ENCODE results near the gene KRT13. TPM values are rescaled to one million over a fixed set of nuclear protein-coding genes. Genes with fewer than 3 reads are reported as not detected.

KRT13 gene
- total RNA-seq, 1 donor from 2014 or later: 1,847 TPM

- DNase-seq: no peak
Observed at GRCh38 chr17:41494524-41494923, 10.9 kb downstream of the KRT13 start.

GRCh38 chr17:41492771-41493170 lies 12.6 kb downstream of the KRT13 start:
- peak; percentile 55 for DNase-seq

GRCh38 chr17:41492351-41492750 lies 13.1 kb downstream of the KRT13 start:
- DNase-seq: no peak

GRCh38 chr17:41491476-41491875 lies 13.9 kb downstream of the KRT13 start:
- DNase-seq: no peak

GRCh38 chr17:41490000-41490990 lies 15.1 kb downstream of the KRT13 start:
- no peak for DNase-seq

- DNase-seq: no peak
Observed at GRCh38 chr17:41489531-41489930, 15.9 kb downstream of the KRT13 start, which contains the start of gene KRT36. Gene KRT36, minus strand, starts transcription at chr17:41489910. Its CDS starts 46 bp downstream, at chr17:41489864.

- DNase-seq: no peak
Observed at GRCh38 chr17:41486809-41487530, 18.4 kb downstream of the KRT13 start.

GRCh38 chr17:41486316-41486715 lies 19.1 kb downstream of the KRT13 start:
- no peak for DNase-seq

- no peak for DNase-seq
Observed at GRCh38 chr17:41484920-41485904, 20.2 kb downstream of the KRT13 start.

- no peak for DNase-seq
Observed at GRCh38 chr17:41483991-41484826, 21.2 kb downstream of the KRT13 start.

GRCh38 chr17:41483531-41483930 lies 21.9 kb downstream of the KRT13 start:
- no peak for DNase-seq

GRCh38 chr17:41481036-41481435 lies 24.4 kb downstream of the KRT13 start, which contains the start of gene KRT35:
Gene KRT35, minus strand, starts transcription at chr17:41481151. Its CDS starts 54 bp downstream, at chr17:41481097.
- no peak for DNase-seq

- DNase-seq: no peak
Observed at GRCh38 chr17:41480581-41480980, 24.8 kb downstream of the KRT13 start.

- no peak for DNase-seq
Observed at GRCh38 chr17:41480136-41480535, 25.3 kb downstream of the KRT13 start.

- DNase-seq: no peak
Observed at GRCh38 chr17:41478237-41478636, 27.2 kb downstream of the KRT13 start.

GRCh38 chr17:41476866-41477815 lies 28.3 kb downstream of the KRT13 start:
- no peak for DNase-seq

- no peak for DNase-seq
Observed at GRCh38 chr17:41475421-41475820, 30.0 kb downstream of the KRT13 start.

- DNase-seq: no peak
Observed at GRCh38 chr17:41474863-41475262, 30.5 kb downstream of the KRT13 start.

GRCh38 chr17:41468346-41468745 lies 37.1 kb downstream of the KRT13 start:
- no peak for DNase-seq

- DNase-seq: no peak
Observed at GRCh38 chr17:41467561-41467960, 37.9 kb downstream of the KRT13 start.

All from tongue (tissue), 2 donors.